BE2C (cell line): ENCODE measurements around the gene PARM1.

Experiments
- DNase-seq: peaks from one replicate; pipeline ENCODE4 v3.0.0-alpha.2; 2020
- H3K27me3 ChIP-seq: fragments of 250-450 bp; sonication (Bioruptor Pico); 2 replicates; pipeline ENCODE4 v1.5.1; 2020; ENCODE audit warnings: mild to moderate bottlenecking
- H3K36me3 ChIP-seq: fragments of 250-450 bp; sonication (Bioruptor Pico); 2 replicates; pipeline ENCODE4 v1.5.1; 2020; ENCODE audit warnings: mild to moderate bottlenecking
- H3K4me1 ChIP-seq: fragments of 250-450 bp; sonication (Bioruptor Pico); 2 replicates; pipeline ENCODE4 v1.5.1; 2020
- H3K4me3 ChIP-seq: 2 replicates; pipeline ENCODE4 v1.5.1; 2011; ENCODE audit warnings: low read depth, low read length
- H3K9me3 ChIP-seq: fragments of 250-450 bp; sonication (Bioruptor Pico); 2 replicates; pipeline ENCODE4 v1.5.1; 2020
- CTCF ChIP-seq: IDR thresholded peaks from 2 replicates; pipeline ENCODE4 v1.5.1; 2012; ENCODE audit warnings: mild to moderate bottlenecking, low read depth, low read length

The PARM1 gene

GRCh38 chr4:75037252-75037651 lies 104.3 kb downstream of the PARM1 start:
- no peak for DNase-seq
- TF ChIP-seq CTCF = no peak
- no peaks in the 10 kb centered on the region; the same call in 1 of the 2 replicates for H3K9me3 ChIP-seq

GRCh38 chr4:75038376-75038775 lies 105.5 kb downstream of the PARM1 start:
- no peak for TF ChIP-seq CTCF
- H3K4me3 ChIP-seq = no peak overlapping the region
- no peaks in the 10 kb centered on the region for H3K27me3 ChIP-seq
- no peaks in the 10 kb centered on the region for H3K36me3 ChIP-seq
- no peaks in the 10 kb centered on the region; the same call in 1 of the 2 replicates for H3K9me3 ChIP-seq
- peaks cover 28% of the 10 kb centered on the region for H3K4me1 ChIP-seq
- no peak for DNase-seq

More at GRCh38 chr4:75037252-75037651, 104.3 kb downstream of the PARM1 start:
- Histone ChIP-seq H3K36me3 (no peaks in the 10 kb centered on the region), H3K27me3 (no peaks in the 10 kb centered on the region), H3K4me3 (no peak overlapping the region), H3K4me1 (peaks cover 28% of the 10 kb centered on the region)

GRCh38 chr4:75040703-75041102 lies 107.8 kb downstream of the PARM1 start:
- Histone ChIP-seq H3K4me3 (no peak overlapping the region), H3K4me1 (peaks cover 28% of the 10 kb centered on the region)

GRCh38 chr4:75042601-75043208 lies 109.8 kb downstream of the PARM1 start:
- no peak overlapping the region for H3K4me3 ChIP-seq
- no peaks in the 10 kb centered on the region for H3K9me3 ChIP-seq
- H3K36me3 ChIP-seq = no peaks in the 10 kb centered on the region
- DNase-seq = no peak
- no peaks in the 10 kb centered on the region for H3K27me3 ChIP-seq
- H3K4me1 ChIP-seq = peaks cover 12% of the 10 kb centered on the region
- TF ChIP-seq CTCF = no peak

More at GRCh38 chr4:75040703-75041102, 107.8 kb downstream of the PARM1 start:
- no peaks in the 10 kb centered on the region for H3K27me3 ChIP-seq
- no peak for DNase-seq
- no peaks in the 10 kb centered on the region for H3K36me3 ChIP-seq
- H3K9me3 ChIP-seq = no peaks in the 10 kb centered on the region; the same call in 1 of the 2 replicates
- no peak for TF ChIP-seq CTCF

GRCh38 chr4:75046226-75046625 lies 113.3 kb downstream of the PARM1 start:
- no peak for DNase-seq
- Histone ChIP-seq H3K9me3 (no peaks in the 10 kb centered on the region), H3K27me3 (no peaks in the 10 kb centered on the region), H3K4me3 (no peak overlapping the region), H3K36me3 (no peaks in the 10 kb centered on the region), H3K4me1 (no peaks in the 10 kb centered on the region)
- no peak for TF ChIP-seq CTCF

GRCh38 chr4:75046641-75047040 lies 113.7 kb downstream of the PARM1 start:
- no peaks in the 10 kb centered on the region for H3K4me1 ChIP-seq
- DNase-seq = no peak
- no peaks in the 10 kb centered on the region for H3K27me3 ChIP-seq
- no peak for TF ChIP-seq CTCF
- H3K9me3 ChIP-seq = no peaks in the 10 kb centered on the region
- H3K4me3 ChIP-seq = no peak overlapping the region
- H3K36me3 ChIP-seq = no peaks in the 10 kb centered on the region
